K562 (cell line): ENCODE measurements around the gene GLP1R.
"Not testable (repeated sequence)": the region's sequence is repeated elsewhere in the genome, so short reads cannot be mapped to it uniquely, and the experiment has no call there.

Experiments used
- ATF1 ChIP-seq, 2 experiments: fragments of 450-650 bp in 1 of 2; IDR thresholded peaks; 2 replicates each; pipeline ENCODE4 v1.6.1; 2016; ENCODE audit warnings: missing compliant biosample characterization in 1 of 2, missing genetic modification characterization in 1 of 2
- FOXM1 ChIP-seq, 2 experiments: fragments of 450-650 bp in 1 of 2; sonication (generic) in 1 of 2; formaldehyde crosslinking in 1 of 2; IDR thresholded peaks; 2 replicates each; pipeline versions ENCODE4 v1.6.1 to v1.9.0; 2017 to 2022; ENCODE audit warnings: low read depth in 2 of 2, mild to moderate bottlenecking in 2 of 2, missing genetic modification reagents in 1 of 2, moderate library complexity in 1 of 2
- GABPA ChIP-seq: fragments of 200-800 bp; sonication (Bioruptor generic); conservative IDR thresholded peaks from 2 replicates; pipeline ENCODE4 v1.6.1; 2016; ENCODE audit warnings: low read depth, missing genetic modification characterization, missing compliant biosample characterization
- POLR2AphosphoS5 ChIP-seq: IDR thresholded peaks from 2 replicates; pipeline ENCODE4 v1.6.1; 2011; ENCODE audit warnings: mild to moderate bottlenecking, low read depth, low read length, moderate library complexity; ENCODE audit not compliant: control insufficient read depth, insufficient read depth
- RFX5 ChIP-seq: IDR thresholded peaks from 2 replicates; pipeline ENCODE4 v1.6.1; 2011; ENCODE audit warnings: low read depth, mild to moderate bottlenecking, improper control_type of control experiment, low read length
- SIN3A ChIP-seq, 2 experiments: fragments of 150-350 bp in 1 of 2; IDR thresholded peaks; 2 replicates each; pipeline ENCODE4 v1.6.1; 2011 to 2016; ENCODE audit warnings: borderline replicate concordance in 2 of 2, low read depth in 2 of 2, low read length in 2 of 2, mild to moderate bottlenecking in 2 of 2, moderate library complexity in 2 of 2; ENCODE audit not compliant: control insufficient read depth in 1 of 2
- SIX5 ChIP-seq, 2 experiments: IDR thresholded peaks; 2 replicates each; pipeline ENCODE4 v1.6.1; 2011; ENCODE audit warnings: low read length in 2 of 2, borderline replicate concordance in 1 of 2, low read depth in 1 of 2, mild to moderate bottlenecking in 1 of 2, moderate library complexity in 1 of 2; ENCODE audit not compliant: insufficient read depth in 1 of 2
- ZBTB1 ChIP-seq: sonication (generic); formaldehyde crosslinking; IDR thresholded peaks from 2 replicates; pipeline ENCODE4 v1.8.1; 2023; ENCODE audit warnings: missing genetic modification reagents, low read depth, mild to moderate bottlenecking, borderline replicate concordance
- ZNF146 ChIP-seq: IDR thresholded peaks from one replicate; pipeline ENCODE4 v1.6.1; 2018; ENCODE audit warnings: missing compliant biosample characterization; ENCODE audit not compliant: unreplicated experiment
- ZNF24 ChIP-seq: fragments of 450-650 bp; IDR thresholded peaks from 2 replicates; pipeline ENCODE4 v1.6.1; 2016
- TF ChIP-seq, protein P1 (sequence below), 3 experiments: IDR thresholded peaks in 2 of 3; conservative IDR thresholded peaks in 1 of 3; 2 replicates each; pipeline ENCODE4 v1.5.1; 2011 to 2012; ENCODE audit warnings: low read length in 3 of 3, mild to moderate bottlenecking in 3 of 3, control low read depth in 2 of 3, improper control_type of control experiment in 1 of 3, inconsistent platforms in 1 of 3, low read depth in 1 of 3, mixed read lengths in 1 of 3, moderate library complexity in 1 of 3; ENCODE audit not compliant: insufficient read depth in 2 of 3
- TF ChIP-seq, protein P2 (sequence below): fragments of 150-350 bp; conservative IDR thresholded peaks from 2 replicates; pipeline ENCODE4 v1.6.1; 2014; ENCODE audit warnings: low read length
- TF ChIP-seq, protein P3 (sequence below): fragments of 450-650 bp; IDR thresholded peaks from 2 replicates; pipeline ENCODE4 v1.6.1; 2017; ENCODE audit warnings: antibody characterized with exemption, mild to moderate bottlenecking
- TF ChIP-seq, protein P4 (sequence below): fragments of 200-800 bp; sonication (Bioruptor generic); IDR thresholded peaks from 2 replicates; pipeline ENCODE4 v1.6.1; 2016; ENCODE audit warnings: missing genetic modification characterization, missing compliant biosample characterization

DNA sequence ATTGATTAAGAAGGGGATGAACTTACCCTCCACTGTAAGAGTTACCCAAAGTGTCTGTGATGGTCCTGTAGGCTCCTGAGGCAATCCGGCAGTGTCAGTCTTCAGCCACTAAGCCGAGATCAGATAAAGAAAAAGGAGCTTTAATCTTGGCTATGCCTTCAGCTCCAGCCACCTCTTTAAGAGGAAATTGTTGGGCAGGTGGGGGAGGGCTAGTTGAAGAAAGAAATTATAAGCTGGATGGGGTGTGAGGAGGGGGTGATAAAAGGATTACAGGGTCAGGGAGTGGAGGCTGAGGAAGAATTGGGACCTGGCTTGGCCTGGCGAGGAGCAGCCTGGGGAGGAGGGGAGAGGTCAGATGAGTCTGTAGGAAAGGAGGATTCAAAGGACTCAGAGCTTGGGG, 86.2 kb downstream of the GLP1R start:
- not testable (repeated sequence) for TF ChIP-seq SIN3A (IDR thresholded peaks at IDR 0.05; ENCODE audit: borderline replicate concordance in 2 of 2, control insufficient read depth in 1 of 2, low read depth in 2 of 2, low read length in 2 of 2); FOXM1 (IDR thresholded peaks at IDR 0.05; ENCODE audit: low read depth); FOXM1 (CRISPR knock-in tag; IDR thresholded peaks at IDR 0.05; ENCODE audit: low read depth); POLR2AphosphoS5; ATF1 (CRISPR knock-in tag; IDR thresholded peaks at IDR 0.05); ATF1 (tag; IDR thresholded peaks at IDR 0.05); GABPA (tag); ZNF146 (CRISPR knock-in tag); RFX5; ZNF24; ZBTB1 (CRISPR knock-in tag); SIX5 (IDR thresholded peaks at IDR 0.05; ENCODE audit: borderline replicate concordance in 1 of 2, insufficient read depth in 1 of 2, low read depth in 1 of 2, low read length in 2 of 2)
- TF ChIP-seq, protein P1, sequence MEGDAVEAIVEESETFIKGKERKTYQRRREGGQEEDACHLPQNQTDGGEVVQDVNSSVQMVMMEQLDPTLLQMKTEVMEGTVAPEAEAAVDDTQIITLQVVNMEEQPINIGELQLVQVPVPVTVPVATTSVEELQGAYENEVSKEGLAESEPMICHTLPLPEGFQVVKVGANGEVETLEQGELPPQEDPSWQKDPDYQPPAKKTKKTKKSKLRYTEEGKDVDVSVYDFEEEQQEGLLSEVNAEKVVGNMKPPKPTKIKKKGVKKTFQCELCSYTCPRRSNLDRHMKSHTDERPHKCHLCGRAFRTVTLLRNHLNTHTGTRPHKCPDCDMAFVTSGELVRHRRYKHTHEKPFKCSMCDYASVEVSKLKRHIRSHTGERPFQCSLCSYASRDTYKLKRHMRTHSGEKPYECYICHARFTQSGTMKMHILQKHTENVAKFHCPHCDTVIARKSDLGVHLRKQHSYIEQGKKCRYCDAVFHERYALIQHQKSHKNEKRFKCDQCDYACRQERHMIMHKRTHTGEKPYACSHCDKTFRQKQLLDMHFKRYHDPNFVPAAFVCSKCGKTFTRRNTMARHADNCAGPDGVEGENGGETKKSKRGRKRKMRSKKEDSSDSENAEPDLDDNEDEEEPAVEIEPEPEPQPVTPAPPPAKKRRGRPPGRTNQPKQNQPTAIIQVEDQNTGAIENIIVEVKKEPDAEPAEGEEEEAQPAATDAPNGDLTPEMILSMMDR (IDR thresholded peaks at IDR 0.05 in 2 of 3, conservative IDR thresholded peaks at IDR 0.05 in 1 of 3; ENCODE audit: insufficient read depth in 2 of 3, low read depth in 1 of 3, low read length in 3 of 3) = not testable (repeated sequence)
- TF ChIP-seq, protein P2, sequence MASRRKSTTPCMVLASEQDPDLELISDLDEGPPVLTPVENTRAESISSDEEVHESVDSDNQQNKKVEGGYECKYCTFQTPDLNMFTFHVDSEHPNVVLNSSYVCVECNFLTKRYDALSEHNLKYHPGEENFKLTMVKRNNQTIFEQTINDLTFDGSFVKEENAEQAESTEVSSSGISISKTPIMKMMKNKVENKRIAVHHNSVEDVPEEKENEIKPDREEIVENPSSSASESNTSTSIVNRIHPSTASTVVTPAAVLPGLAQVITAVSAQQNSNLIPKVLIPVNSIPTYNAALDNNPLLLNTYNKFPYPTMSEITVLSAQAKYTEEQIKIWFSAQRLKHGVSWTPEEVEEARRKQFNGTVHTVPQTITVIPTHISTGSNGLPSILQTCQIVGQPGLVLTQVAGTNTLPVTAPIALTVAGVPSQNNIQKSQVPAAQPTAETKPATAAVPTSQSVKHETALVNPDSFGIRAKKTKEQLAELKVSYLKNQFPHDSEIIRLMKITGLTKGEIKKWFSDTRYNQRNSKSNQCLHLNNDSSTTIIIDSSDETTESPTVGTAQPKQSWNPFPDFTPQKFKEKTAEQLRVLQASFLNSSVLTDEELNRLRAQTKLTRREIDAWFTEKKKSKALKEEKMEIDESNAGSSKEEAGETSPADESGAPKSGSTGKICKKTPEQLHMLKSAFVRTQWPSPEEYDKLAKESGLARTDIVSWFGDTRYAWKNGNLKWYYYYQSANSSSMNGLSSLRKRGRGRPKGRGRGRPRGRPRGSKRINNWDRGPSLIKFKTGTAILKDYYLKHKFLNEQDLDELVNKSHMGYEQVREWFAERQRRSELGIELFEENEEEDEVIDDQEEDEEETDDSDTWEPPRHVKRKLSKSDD = not testable (repeated sequence)
- TF ChIP-seq, protein P3, sequence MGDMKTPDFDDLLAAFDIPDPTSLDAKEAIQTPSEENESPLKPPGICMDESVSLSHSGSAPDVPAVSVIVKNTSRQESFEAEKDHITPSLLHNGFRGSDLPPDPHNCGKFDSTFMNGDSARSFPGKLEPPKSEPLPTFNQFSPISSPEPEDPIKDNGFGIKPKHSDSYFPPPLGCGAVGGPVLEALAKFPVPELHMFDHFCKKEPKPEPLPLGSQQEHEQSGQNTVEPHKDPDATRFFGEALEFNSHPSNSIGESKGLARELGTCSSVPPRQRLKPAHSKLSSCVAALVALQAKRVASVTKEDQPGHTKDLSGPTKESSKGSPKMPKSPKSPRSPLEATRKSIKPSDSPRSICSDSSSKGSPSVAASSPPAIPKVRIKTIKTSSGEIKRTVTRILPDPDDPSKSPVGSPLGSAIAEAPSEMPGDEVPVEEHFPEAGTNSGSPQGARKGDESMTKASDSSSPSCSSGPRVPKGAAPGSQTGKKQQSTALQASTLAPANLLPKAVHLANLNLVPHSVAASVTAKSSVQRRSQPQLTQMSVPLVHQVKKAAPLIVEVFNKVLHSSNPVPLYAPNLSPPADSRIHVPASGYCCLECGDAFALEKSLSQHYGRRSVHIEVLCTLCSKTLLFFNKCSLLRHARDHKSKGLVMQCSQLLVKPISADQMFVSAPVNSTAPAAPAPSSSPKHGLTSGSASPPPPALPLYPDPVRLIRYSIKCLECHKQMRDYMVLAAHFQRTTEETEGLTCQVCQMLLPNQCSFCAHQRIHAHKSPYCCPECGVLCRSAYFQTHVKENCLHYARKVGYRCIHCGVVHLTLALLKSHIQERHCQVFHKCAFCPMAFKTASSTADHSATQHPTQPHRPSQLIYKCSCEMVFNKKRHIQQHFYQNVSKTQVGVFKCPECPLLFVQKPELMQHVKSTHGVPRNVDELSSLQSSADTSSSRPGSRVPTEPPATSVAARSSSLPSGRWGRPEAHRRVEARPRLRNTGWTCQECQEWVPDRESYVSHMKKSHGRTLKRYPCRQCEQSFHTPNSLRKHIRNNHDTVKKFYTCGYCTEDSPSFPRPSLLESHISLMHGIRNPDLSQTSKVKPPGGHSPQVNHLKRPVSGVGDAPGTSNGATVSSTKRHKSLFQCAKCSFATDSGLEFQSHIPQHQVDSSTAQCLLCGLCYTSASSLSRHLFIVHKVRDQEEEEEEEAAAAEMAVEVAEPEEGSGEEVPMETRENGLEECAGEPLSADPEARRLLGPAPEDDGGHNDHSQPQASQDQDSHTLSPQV = not testable (repeated sequence)
- TF ChIP-seq, protein P4, sequence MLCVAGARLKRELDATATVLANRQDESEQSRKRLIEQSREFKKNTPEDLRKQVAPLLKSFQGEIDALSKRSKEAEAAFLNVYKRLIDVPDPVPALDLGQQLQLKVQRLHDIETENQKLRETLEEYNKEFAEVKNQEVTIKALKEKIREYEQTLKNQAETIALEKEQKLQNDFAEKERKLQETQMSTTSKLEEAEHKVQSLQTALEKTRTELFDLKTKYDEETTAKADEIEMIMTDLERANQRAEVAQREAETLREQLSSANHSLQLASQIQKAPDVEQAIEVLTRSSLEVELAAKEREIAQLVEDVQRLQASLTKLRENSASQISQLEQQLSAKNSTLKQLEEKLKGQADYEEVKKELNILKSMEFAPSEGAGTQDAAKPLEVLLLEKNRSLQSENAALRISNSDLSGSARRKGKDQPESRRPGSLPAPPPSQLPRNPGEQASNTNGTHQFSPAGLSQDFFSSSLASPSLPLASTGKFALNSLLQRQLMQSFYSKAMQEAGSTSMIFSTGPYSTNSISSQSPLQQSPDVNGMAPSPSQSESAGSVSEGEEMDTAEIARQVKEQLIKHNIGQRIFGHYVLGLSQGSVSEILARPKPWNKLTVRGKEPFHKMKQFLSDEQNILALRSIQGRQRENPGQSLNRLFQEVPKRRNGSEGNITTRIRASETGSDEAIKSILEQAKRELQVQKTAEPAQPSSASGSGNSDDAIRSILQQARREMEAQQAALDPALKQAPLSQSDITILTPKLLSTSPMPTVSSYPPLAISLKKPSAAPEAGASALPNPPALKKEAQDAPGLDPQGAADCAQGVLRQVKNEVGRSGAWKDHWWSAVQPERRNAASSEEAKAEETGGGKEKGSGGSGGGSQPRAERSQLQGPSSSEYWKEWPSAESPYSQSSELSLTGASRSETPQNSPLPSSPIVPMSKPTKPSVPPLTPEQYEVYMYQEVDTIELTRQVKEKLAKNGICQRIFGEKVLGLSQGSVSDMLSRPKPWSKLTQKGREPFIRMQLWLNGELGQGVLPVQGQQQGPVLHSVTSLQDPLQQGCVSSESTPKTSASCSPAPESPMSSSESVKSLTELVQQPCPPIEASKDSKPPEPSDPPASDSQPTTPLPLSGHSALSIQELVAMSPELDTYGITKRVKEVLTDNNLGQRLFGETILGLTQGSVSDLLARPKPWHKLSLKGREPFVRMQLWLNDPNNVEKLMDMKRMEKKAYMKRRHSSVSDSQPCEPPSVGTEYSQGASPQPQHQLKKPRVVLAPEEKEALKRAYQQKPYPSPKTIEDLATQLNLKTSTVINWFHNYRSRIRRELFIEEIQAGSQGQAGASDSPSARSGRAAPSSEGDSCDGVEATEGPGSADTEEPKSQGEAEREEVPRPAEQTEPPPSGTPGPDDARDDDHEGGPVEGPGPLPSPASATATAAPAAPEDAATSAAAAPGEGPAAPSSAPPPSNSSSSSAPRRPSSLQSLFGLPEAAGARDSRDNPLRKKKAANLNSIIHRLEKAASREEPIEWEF (CRISPR knock-in tag) = not testable (repeated sequence)
